ENCODE results near the gene ATP5MC2. TPM values are rescaled to one million over a fixed set of nuclear protein-coding genes. Genes with fewer than 3 reads are reported as not detected.

ATP5MC2 gene
- total RNA-seq, 2 donors from 2014 or later = 346 to 392 TPM

GRCh38 chr12:53670308-53670707, 5.6 kb downstream of the ATP5MC2 start:
- intact Hi-C loops (cut with DNase I) = no loop called here
- no peak overlapping the region for H3K9ac ChIP-seq (ENCODE audit: low read depth in 2 of 2, low read length in 2 of 2)
- no peak overlapping the region for H3K4me3 ChIP-seq
- DNase-seq = no peak
- peaks cover 7% of the 10 kb centered on the region for H3K4me1 ChIP-seq
- no peaks in the 10 kb centered on the region for H3K27me3 ChIP-seq
- peaks cover 4% of the 10 kb centered on the region for H3K36me3 ChIP-seq
- no peak for TF ChIP-seq CTCF (IDR thresholded peaks at IDR 0.05)
- no peaks in the 10 kb centered on the region for H3K9me3 ChIP-seq
- no peak overlapping the region for H3K27ac ChIP-seq

- Histone ChIP-seq H3K4me1 (no peaks in the 10 kb centered on the region), H3K27me3 (no peaks in the 10 kb centered on the region), H3K9me3 (no peaks in the 10 kb centered on the region), H3K4me3 (no peak overlapping the region), H3K9ac (ENCODE audit: low read depth in 2 of 2, low read length in 2 of 2) (no peak overlapping the region), H3K27ac (no peak overlapping the region), H3K36me3 (peaks cover 4% of the 10 kb centered on the region)
- TF ChIP-seq CTCF (IDR thresholded peaks at IDR 0.05) = no peak
- intact Hi-C loops (cut with DNase I) = no loop called here
- DNase-seq = no peak
These were observed 8.8 kb downstream of the ATP5MC2 start for GRCh38 chr12:53667080-53667479.

- no peak for TF ChIP-seq CTCF (IDR thresholded peaks at IDR 0.05)
- no peak for DNase-seq
- Histone ChIP-seq H3K9ac (ENCODE audit: low read depth in 2 of 2, low read length in 2 of 2) (no peak overlapping the region), H3K9me3 (no peaks in the 10 kb centered on the region), H3K36me3 (peaks cover 4% of the 10 kb centered on the region), H3K4me1 (peaks cover 5% of the 10 kb centered on the region), H3K4me3 (no peak overlapping the region), H3K27ac (no peak overlapping the region), H3K27me3 (no peaks in the 10 kb centered on the region)
- intact Hi-C loops (cut with DNase I) = no loop called here
These were observed 10.9 kb downstream of the ATP5MC2 start for GRCh38 chr12:53664936-53665335.

- no peak for DNase-seq
- H3K4me1 ChIP-seq = peaks cover 7% of the 10 kb centered on the region
- peaks cover 4% of the 10 kb centered on the region for H3K36me3 ChIP-seq
- intact Hi-C loops (cut with DNase I) = no loop called here
- H3K4me3 ChIP-seq = no peak overlapping the region
- H3K9me3 ChIP-seq = no peaks in the 10 kb centered on the region
- no peak overlapping the region for H3K27ac ChIP-seq
- no peak for TF ChIP-seq CTCF (IDR thresholded peaks at IDR 0.05)
- no peak overlapping the region for H3K9ac ChIP-seq (ENCODE audit: low read depth in 2 of 2, low read length in 2 of 2)
- no peaks in the 10 kb centered on the region for H3K27me3 ChIP-seq
These were observed 11.7 kb downstream of the ATP5MC2 start for GRCh38 chr12:53664191-53664590.

GRCh38 chr12:53660041-53660440, 15.8 kb downstream of the ATP5MC2 start:
- H3K9me3 ChIP-seq = no peaks in the 10 kb centered on the region
- H3K4me3 ChIP-seq = no peak overlapping the region
- TF ChIP-seq CTCF (IDR thresholded peaks at IDR 0.05) = no peak
- H3K9ac ChIP-seq (ENCODE audit: low read depth in 2 of 2, low read length in 2 of 2) = peak overlapping the region; percentile 12 to 61
- H3K27ac ChIP-seq = peak overlapping the region; percentile 90
- H3K4me1 ChIP-seq = peaks cover 17% of the 10 kb centered on the region
- no peaks in the 10 kb centered on the region for H3K36me3 ChIP-seq
- intact Hi-C loops (cut with DNase I) = no loop called here
- H3K27me3 ChIP-seq = no peaks in the 10 kb centered on the region
- peak; percentile 27 for DNase-seq

GRCh38 chr12:53659571-53659981, 16.3 kb downstream of the ATP5MC2 start:
- H3K27me3 ChIP-seq = no peaks in the 10 kb centered on the region
- H3K4me3 ChIP-seq = no peak overlapping the region
- TF ChIP-seq CTCF (IDR thresholded peaks at IDR 0.05) = no peak
- no peaks in the 10 kb centered on the region for H3K36me3 ChIP-seq
- DNase-seq = peak; percentile 44
- peaks cover 17% of the 10 kb centered on the region for H3K4me1 ChIP-seq
- peak overlapping the region; percentile 90 for H3K27ac ChIP-seq
- H3K9ac ChIP-seq (ENCODE audit: low read depth in 2 of 2, low read length in 2 of 2) = peak overlapping the region in 1 of 2 donors; percentile 61
- H3K9me3 ChIP-seq = no peaks in the 10 kb centered on the region
- intact Hi-C loops (cut with DNase I) = no loop called here
